HG02759 (cell line): ENCODE data around the gene USH2A.

Experiments used
- ATAC-seq: cut with Tn5 transposase; IDR thresholded peaks from one replicate; pipeline ENCODE4 v1.9.1; 2021; ENCODE audit warnings: mild to moderate bottlenecking, moderate library complexity; ENCODE audit not compliant: unreplicated experiment

USH2A gene

GRCh38 chr1:216422821-216423520 is at the start of gene USH2A:
Gene USH2A (minus strand): TSS chr1:216423448. CDS start chr1:216422336, 1,112 bp downstream.
- ATAC-seq, result no peak

- no peak for ATAC-seq
These were observed 43.0 kb upstream of the USH2A start for GRCh38 chr1:216466162-216466801.

DNA sequence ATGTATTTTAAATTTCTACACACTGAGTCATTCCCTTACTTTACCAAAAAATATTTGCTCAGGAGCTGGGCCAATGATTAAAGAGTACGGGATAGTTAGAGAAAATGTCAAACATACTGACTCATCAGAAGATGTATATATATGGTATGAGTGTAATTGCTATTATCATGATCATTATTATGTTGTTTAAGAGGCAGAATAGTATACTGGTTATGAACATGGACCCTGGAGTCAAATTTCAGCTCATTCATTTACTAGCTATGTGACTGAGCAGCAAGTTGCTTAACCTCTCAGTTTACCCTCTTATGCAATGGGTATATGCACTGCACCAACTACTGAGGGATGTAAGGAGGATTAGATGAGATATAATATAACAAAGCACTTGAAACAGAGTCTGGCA is 41.2 kb upstream of the USH2A start:
- no peak for ATAC-seq

DNA sequence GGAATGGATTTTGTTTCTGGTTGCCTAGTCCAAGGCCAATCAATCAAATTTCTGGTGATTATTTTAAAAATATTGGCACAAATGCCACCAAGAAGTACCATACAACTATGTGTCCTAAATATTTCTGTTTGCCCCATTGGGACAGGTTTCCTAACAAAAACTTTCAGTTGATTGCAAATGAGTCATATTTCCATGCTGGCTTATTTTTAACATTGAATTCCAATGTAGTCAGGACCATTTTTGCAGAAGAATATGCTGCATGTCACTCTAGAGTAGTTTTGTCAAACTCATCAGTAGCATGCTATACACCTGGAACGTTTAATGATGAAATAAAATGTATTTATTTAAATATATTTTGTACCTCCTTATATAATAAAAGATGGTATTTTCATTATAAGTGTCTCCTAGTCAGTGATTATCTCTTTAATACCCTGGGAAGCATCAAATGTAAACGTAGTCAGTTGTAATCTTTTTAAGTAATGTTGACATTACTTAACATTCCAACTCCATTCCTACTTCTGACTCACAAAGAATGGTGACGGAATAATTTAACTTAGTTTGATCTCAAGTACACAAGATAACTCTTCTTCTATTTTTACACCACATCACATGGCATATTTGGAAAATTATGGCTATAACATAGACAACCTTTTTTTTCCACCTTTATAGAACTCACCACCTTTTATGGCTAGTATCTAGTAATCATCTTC is 39.0 kb upstream of the USH2A start:
- no peak for ATAC-seq

GRCh38 chr1:216461466-216461865 is 38.2 kb upstream of the USH2A start:
- no peak for ATAC-seq

DNA sequence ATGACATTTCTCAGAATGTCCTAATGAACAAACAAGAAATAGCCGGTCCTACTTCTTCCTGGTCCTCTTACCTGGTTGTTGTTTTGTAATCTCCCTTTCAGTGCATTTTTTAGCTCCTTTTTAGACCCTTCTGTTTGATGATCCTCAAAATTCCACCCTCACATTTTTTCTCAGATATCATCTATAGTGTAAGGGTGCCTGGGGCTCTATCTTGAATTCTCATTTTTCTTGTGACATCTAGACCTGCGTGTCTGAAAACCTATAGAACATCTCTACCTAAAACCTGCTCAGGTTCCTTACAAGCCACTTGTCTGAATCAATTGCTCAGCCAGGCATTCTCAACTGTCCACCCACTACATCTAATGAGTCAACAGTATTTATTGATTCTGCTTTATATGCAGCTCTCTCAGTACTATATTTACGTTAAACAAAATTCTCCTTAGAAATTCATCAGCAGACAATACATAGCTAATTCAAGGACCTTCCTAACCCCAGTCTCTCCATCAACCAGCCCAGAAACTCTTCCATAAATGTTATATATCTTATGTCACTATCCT is 36.5 kb upstream of the USH2A start:
- ATAC-seq, result no peak

DNA sequence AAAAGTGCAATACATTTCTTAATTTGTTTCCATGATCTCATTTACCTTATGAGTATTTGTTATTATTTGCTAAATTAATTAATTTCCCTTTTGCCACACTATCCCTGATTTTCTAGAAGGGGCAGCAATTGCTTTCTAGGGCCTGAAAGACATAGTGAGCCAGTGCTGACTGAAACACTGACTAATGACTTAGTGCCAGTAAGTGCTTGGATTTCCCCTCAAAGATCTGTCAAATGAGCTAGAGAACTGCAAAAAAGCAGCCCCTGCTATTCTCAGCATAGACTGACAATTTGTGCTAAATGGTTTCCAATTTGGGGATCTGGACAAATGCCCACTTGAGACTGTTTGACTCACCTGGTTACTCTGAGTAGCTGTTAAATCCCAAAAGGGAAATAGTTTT is 35.6 kb upstream of the USH2A start:
- no peak for ATAC-seq

- no peak for ATAC-seq
These were observed 34.1 kb upstream of the USH2A start for GRCh38 chr1:216457356-216457755.

DNA sequence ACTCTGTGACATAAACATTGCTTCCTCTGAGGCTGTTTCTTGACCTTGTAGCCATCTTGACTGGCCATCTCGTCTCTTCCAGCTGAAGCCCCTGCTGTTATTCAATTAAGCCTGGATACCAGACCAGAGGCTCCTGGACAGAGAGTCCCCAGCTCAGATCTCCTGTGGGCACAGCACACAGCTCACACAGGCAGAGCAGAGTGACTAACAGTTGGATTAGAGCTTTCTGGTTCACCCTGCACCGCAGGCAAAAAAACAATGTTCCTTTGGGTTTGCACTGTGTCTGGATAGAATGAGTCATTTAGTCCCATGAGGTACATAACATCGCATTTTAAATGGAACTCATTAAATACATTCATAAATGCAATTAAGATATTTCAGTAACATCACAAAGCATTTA is 33.4 kb upstream of the USH2A start:
- no peak for ATAC-seq

GRCh38 chr1:216453777-216454176 is 30.5 kb upstream of the USH2A start:
- ATAC-seq, result no peak

DNA sequence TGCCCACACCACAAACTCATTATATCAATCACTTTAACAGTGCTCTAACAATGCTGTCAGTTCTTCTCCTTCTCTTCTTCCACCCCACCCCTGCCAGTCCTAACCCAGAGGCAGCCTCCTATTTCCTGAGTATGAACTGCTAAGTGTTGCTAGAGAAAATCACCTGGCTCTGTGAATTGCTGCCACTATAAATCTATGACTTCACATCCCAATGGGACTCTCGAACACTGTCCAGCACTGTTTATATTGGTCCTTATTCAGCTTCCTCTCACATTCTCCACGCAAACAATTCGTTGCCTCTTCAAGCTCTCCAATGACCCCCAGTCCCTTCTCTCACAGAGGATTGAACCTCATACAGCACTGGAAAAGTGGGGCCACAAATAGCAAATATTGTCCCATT is 27.0 kb upstream of the USH2A start:
- no peak for ATAC-seq

DNA sequence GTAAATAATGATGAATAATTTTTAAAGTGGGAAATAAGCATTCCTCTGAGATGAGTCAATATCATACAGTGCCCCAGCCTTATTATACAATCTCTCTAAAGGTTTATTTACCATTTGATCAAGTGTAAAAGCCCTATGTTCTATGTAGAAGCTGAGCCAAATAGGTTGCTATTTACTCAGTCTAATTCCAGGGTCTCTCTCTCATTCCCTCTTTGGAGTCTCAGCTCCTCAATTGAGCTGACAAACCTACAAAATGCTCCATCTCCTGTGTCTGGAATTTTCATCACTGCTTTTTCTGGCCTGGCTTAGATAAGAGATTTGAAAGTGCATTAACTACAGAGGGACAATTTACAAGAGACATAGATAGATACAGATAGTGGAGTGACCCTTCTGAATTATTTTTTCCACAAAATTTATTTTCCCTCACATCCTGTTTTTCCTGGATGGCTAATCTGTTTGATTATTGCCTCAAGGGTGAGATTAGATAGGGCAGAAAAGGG is 24.8 kb upstream of the USH2A start:
- no peak for ATAC-seq

GRCh38 chr1:216437603-216438002 is 14.4 kb upstream of the USH2A start:
- no peak for ATAC-seq

DNA sequence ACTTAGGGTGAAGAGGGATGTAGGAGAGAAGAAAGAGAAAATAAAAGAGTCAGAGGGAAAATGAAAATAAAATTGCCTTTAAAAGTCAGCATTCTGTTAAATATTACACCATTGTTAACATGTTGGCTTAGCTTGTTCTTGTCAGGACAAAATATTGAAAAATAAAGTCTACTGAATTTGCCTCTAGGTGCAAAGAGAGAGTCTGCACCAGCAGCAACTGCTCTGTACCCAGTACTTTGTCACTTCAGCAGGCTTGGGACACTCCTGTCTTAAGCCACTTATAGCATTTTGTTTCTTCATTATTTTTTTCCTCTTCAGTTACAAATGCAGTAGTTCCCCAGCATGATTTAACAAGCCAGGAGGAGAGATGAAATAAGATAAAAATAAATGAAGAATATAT is 11.0 kb upstream of the USH2A start:
- no peak for ATAC-seq

GRCh38 chr1:216433175-216433574 is 9.9 kb upstream of the USH2A start:
- ATAC-seq, result no peak

GRCh38 chr1:216430744-216431143 is 7.5 kb upstream of the USH2A start:
- ATAC-seq, result no peak

DNA sequence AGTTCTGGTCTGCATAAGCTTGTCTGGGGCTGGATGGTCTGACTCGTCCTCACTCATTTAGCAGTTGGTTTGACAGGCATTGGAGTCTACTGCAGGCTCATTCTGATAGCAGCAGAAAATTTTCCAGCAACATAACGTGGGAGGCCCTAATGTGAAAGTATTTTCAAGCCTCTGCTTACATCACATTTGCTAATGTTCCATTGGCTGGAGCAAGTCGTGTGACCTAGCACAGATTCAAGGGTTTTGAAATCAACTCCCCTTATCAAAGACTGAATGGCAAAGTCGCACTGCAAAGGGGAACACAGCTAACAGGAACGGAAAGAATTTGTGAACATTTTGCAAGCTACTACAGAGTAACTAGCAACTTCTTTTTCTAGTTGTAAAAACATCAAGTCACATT is 2.3 kb upstream of the USH2A start:
- no peak for ATAC-seq

GRCh38 chr1:216420746-216421145 is 2.5 kb downstream of the USH2A start:
- no peak for ATAC-seq

DNA sequence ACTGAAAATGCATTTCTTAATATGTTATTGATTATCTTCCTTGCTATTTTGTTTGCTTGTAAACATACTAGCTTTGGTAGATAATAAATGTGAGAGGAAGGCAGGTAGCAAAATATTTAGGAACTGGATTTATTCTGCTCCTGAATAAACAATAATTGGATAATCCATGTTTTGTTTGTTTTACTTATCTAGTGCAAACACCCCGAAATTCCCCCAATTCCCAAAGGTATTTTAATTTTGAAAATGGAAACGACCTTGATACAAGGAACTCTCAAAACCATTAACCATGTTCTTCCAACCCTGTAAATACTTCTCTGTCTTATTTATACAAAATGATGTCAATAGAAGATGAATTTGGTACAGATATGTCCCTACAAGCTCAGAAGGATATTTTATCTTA is 3.0 kb downstream of the USH2A start:
- ATAC-seq, result no peak

- ATAC-seq, result no peak
These were observed 6.8 kb downstream of the USH2A start for GRCh38 chr1:216416488-216416887.

DNA sequence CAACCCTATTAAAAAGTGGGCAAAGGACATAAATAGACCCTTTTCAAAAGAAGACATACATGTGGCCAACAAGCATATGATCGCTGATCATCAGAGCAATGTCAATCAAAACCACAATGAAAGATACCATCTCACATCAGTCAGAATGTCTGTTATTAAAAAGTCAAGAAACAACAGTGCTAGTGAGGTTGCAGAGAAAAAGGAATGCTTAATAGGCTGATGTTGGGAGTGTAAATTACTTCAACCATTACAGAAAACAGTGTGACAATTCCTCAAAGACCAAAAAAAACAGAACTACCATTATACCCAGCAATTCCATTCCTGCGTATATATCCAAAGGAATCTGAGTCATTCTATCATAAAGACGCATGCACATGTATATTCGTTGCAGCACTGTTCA is 13.2 kb downstream of the USH2A start:
- ATAC-seq, result no peak

DNA sequence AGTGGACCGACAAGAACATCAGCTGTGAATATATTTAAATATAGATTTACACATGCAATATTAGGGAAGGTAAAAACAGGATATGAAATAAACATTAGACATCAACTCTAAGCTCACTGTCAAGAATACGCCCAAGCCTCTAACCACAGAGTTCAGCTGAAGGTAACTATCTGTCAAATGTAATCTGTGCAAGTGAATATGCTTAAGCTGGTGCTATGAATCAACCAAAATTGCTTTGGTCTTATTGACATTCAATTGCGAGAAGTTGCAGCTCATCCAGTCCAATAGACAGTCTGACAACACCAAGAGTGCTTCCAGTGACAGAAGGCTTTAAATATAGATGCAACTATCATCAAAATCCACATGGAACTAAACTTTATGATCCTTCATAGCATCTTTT is 32.3 kb downstream of the USH2A start:
- ATAC-seq, result no peak
